Activated T-cell treated with anti-CD3 and anti-CD28 coated beads, Interleukin-2, amount 50 U/mL, for 24 hours (primary cell): ENCODE data around the gene KRT4.

Experiments used
- DNase-seq: peaks from one replicate; pipeline ENCODE4 v3.0.0-alpha.2; 2020
- H3K27ac Mint-ChIP-seq: 2 replicates; pipeline ENCODE4 v1.8.0; 2020; ENCODE audit warnings: mild to moderate bottlenecking, mixed read lengths
- H3K27me3 Mint-ChIP-seq: 2 replicates; pipeline ENCODE4 v1.8.0; 2020; ENCODE audit warnings: mixed read lengths
- H3K36me3 Mint-ChIP-seq: 2 replicates; pipeline ENCODE4 v1.8.0; 2020; ENCODE audit warnings: low read depth, mixed read lengths
- H3K4me1 Mint-ChIP-seq: 2 replicates; pipeline ENCODE4 v1.8.0; 2020; ENCODE audit warnings: low read depth, mixed read lengths
- H3K4me3 Mint-ChIP-seq: 2 replicates; pipeline ENCODE4 v1.8.0; 2020; ENCODE audit warnings: mild to moderate bottlenecking, moderate library complexity, mixed read lengths
- H3K9me3 Mint-ChIP-seq: 2 replicates; pipeline ENCODE4 v1.8.0; 2020; ENCODE audit warnings: mixed read lengths

Gene KRT4

GRCh38 chr12:52810554-52810953 lies 3.4 kb downstream of the KRT4 start:
- H3K4me3 Mint-ChIP-seq, result no peak overlapping the region
- H3K9me3 Mint-ChIP-seq, result no peaks in the 10 kb centered on the region
- no peaks in the 10 kb centered on the region for H3K4me1 Mint-ChIP-seq
- H3K36me3 Mint-ChIP-seq, result no peaks in the 10 kb centered on the region
- H3K27me3 Mint-ChIP-seq, result no peaks in the 10 kb centered on the region
- H3K27ac Mint-ChIP-seq, result no peak overlapping the region
- no peak for DNase-seq

- Mint-ChIP-seq H3K27ac (no peak overlapping the region), H3K4me3 (no peak overlapping the region), H3K4me1 (no peaks in the 10 kb centered on the region), H3K27me3 (no peaks in the 10 kb centered on the region), H3K9me3 (no peaks in the 10 kb centered on the region), H3K36me3 (no peaks in the 10 kb centered on the region)
- no peak for DNase-seq
Observed at GRCh38 chr12:52809166-52809565, 4.8 kb downstream of the KRT4 start.

- H3K27ac Mint-ChIP-seq, result no peak overlapping the region
- H3K4me1 Mint-ChIP-seq, result no peaks in the 10 kb centered on the region
- no peaks in the 10 kb centered on the region for H3K9me3 Mint-ChIP-seq
- H3K27me3 Mint-ChIP-seq, result no peaks in the 10 kb centered on the region
- no peaks in the 10 kb centered on the region for H3K36me3 Mint-ChIP-seq
- H3K4me3 Mint-ChIP-seq, result no peak overlapping the region
- DNase-seq, result no peak
Observed at GRCh38 chr12:52808573-52809160, 5.2 kb downstream of the KRT4 start.

- H3K4me3 Mint-ChIP-seq, result no peak overlapping the region
- no peaks in the 10 kb centered on the region for H3K4me1 Mint-ChIP-seq
- no peaks in the 10 kb centered on the region for H3K36me3 Mint-ChIP-seq
- H3K27me3 Mint-ChIP-seq, result no peaks in the 10 kb centered on the region
- H3K27ac Mint-ChIP-seq, result no peak overlapping the region
- no peak for DNase-seq
- no peaks in the 10 kb centered on the region for H3K9me3 Mint-ChIP-seq
Observed at GRCh38 chr12:52807544-52808470, 6.1 kb downstream of the KRT4 start.

GRCh38 chr12:52806821-52807543 lies 6.9 kb downstream of the KRT4 start:
- Mint-ChIP-seq H3K9me3 (no peaks in the 10 kb centered on the region), H3K36me3 (no peaks in the 10 kb centered on the region), H3K27me3 (no peaks in the 10 kb centered on the region), H3K4me1 (no peaks in the 10 kb centered on the region), H3K27ac (no peak overlapping the region), H3K4me3 (no peak overlapping the region)
- no peak for DNase-seq

- DNase-seq, result no peak
- Mint-ChIP-seq H3K9me3 (no peaks in the 10 kb centered on the region), H3K4me1 (no peaks in the 10 kb centered on the region), H3K36me3 (no peaks in the 10 kb centered on the region), H3K4me3 (no peak overlapping the region), H3K27me3 (no peaks in the 10 kb centered on the region), H3K27ac (no peak overlapping the region)
Observed at GRCh38 chr12:52806169-52806811, 7.6 kb downstream of the KRT4 start.

- DNase-seq, result no peak
- H3K27ac Mint-ChIP-seq, result no peak overlapping the region
- H3K36me3 Mint-ChIP-seq, result no peaks in the 10 kb centered on the region
- H3K4me1 Mint-ChIP-seq, result no peaks in the 10 kb centered on the region
- H3K9me3 Mint-ChIP-seq, result no peaks in the 10 kb centered on the region
- H3K27me3 Mint-ChIP-seq, result no peaks in the 10 kb centered on the region
- no peak overlapping the region for H3K4me3 Mint-ChIP-seq
Observed at GRCh38 chr12:52805739-52806138, 8.2 kb downstream of the KRT4 start.

- Mint-ChIP-seq H3K27ac (no peak overlapping the region), H3K27me3 (no peaks in the 10 kb centered on the region), H3K36me3 (no peaks in the 10 kb centered on the region), H3K4me3 (no peak overlapping the region), H3K9me3 (no peaks in the 10 kb centered on the region), H3K4me1 (no peaks in the 10 kb centered on the region)
- no peak for DNase-seq
Observed at GRCh38 chr12:52805000-52805399, 8.9 kb downstream of the KRT4 start.

- no peak for DNase-seq
- no peaks in the 10 kb centered on the region for H3K4me1 Mint-ChIP-seq
- no peaks in the 10 kb centered on the region for H3K9me3 Mint-ChIP-seq
- no peaks in the 10 kb centered on the region for H3K36me3 Mint-ChIP-seq
- H3K27me3 Mint-ChIP-seq, result no peaks in the 10 kb centered on the region
- H3K27ac Mint-ChIP-seq, result no peak overlapping the region
- no peak overlapping the region for H3K4me3 Mint-ChIP-seq
Observed at GRCh38 chr12:52802442-52802841, 11.5 kb downstream of the KRT4 start.

- Mint-ChIP-seq H3K27ac (no peak overlapping the region), H3K4me1 (no peaks in the 10 kb centered on the region), H3K27me3 (no peaks in the 10 kb centered on the region), H3K36me3 (no peaks in the 10 kb centered on the region), H3K9me3 (no peaks in the 10 kb centered on the region), H3K4me3 (no peak overlapping the region)
- no peak for DNase-seq
Observed at GRCh38 chr12:52801773-52802172, 12.1 kb downstream of the KRT4 start.

- DNase-seq, result no peak
- Mint-ChIP-seq H3K4me1 (no peaks in the 10 kb centered on the region), H3K36me3 (no peaks in the 10 kb centered on the region), H3K27ac (no peak overlapping the region), H3K9me3 (no peaks in the 10 kb centered on the region), H3K4me3 (no peak overlapping the region), H3K27me3 (no peaks in the 10 kb centered on the region)
Observed at GRCh38 chr12:52800259-52800917, 13.5 kb downstream of the KRT4 start.

GRCh38 chr12:52799505-52800211 lies 14.3 kb downstream of the KRT4 start:
- H3K36me3 Mint-ChIP-seq, result no peaks in the 10 kb centered on the region

GRCh38 chr12:52798671-52799504 lies 15.0 kb downstream of the KRT4 start:
- Mint-ChIP-seq H3K4me1 (peaks cover 11% of the 10 kb centered on the region), H3K9me3 (no peaks in the 10 kb centered on the region), H3K4me3 (no peak overlapping the region), H3K27ac (no peak overlapping the region), H3K36me3 (no peaks in the 10 kb centered on the region), H3K27me3 (no peaks in the 10 kb centered on the region)
- DNase-seq, result no peak

More at GRCh38 chr12:52799505-52800211, 14.3 kb downstream of the KRT4 start:
- DNase-seq, result no peak
- Mint-ChIP-seq H3K4me1 (peaks cover 3% of the 10 kb centered on the region), H3K4me3 (no peak overlapping the region), H3K9me3 (no peaks in the 10 kb centered on the region), H3K27me3 (no peaks in the 10 kb centered on the region), H3K27ac (no peak overlapping the region)
